Adrenal gland (tissue), 5 donors: ENCODE data around the gene ACOT6.
"Not testable (repeated sequence)": the region's sequence is repeated elsewhere in the genome, so short reads cannot be mapped to it uniquely, and the experiment has no call there.

Experiments used
- POLR2A ChIP-seq, 2 donors: fragments of 450-650 bp; IDR thresholded peaks; one replicate each; pipeline ENCODE4 v1.6.1; 2017; ENCODE audit warnings: antibody characterized with exemption in 2 of 2, mild to moderate bottlenecking in 2 of 2, moderate library complexity in 1 of 2
- TF ChIP-seq, protein P1 (sequence below), 6 experiments: fragments of 450-650 bp in 4 of 6; fragments of 200-600 bp in 2 of 6; sonication (generic) in 1 of 6; IDR thresholded peaks; 1 replicate in 5 of 6; 2 replicates in 1 of 6; pipeline versions ENCODE4 v1.5.1 to v1.8.0; 2016 to 2021; ENCODE audit warnings: antibody characterized with exemption in 6 of 6, mild to moderate bottlenecking in 2 of 6, moderate library complexity in 1 of 6
- donor health status: DM: no; HTN: no; CAD: no.

DNA sequence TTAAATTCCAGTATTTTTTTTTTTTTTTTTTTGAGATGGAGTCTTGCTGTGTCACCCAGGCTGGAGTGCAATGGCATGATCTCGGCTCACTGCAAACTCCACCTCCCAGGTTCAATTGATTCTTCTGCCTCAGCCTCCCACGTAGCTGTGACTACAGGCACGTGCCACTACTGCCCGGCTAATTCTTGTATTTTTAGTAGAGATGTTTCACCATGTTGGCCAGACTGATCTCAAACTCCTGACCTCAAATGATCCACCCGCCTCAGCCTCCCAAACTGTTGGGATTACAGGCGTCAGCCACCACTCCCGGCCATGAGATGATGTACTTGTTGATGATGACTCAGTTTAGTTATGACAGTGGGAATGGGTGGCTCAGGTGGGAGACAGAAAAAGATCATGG lies 38.1 kb upstream of the ACOT6 start:
- TF ChIP-seq, protein P1, sequence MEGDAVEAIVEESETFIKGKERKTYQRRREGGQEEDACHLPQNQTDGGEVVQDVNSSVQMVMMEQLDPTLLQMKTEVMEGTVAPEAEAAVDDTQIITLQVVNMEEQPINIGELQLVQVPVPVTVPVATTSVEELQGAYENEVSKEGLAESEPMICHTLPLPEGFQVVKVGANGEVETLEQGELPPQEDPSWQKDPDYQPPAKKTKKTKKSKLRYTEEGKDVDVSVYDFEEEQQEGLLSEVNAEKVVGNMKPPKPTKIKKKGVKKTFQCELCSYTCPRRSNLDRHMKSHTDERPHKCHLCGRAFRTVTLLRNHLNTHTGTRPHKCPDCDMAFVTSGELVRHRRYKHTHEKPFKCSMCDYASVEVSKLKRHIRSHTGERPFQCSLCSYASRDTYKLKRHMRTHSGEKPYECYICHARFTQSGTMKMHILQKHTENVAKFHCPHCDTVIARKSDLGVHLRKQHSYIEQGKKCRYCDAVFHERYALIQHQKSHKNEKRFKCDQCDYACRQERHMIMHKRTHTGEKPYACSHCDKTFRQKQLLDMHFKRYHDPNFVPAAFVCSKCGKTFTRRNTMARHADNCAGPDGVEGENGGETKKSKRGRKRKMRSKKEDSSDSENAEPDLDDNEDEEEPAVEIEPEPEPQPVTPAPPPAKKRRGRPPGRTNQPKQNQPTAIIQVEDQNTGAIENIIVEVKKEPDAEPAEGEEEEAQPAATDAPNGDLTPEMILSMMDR (IDR thresholded peaks at IDR 0.05) = not testable (repeated sequence)
- TF ChIP-seq POLR2A (IDR thresholded peaks at IDR 0.05) = not testable (repeated sequence)
